GM18951 (cell line): Measurements from ENCODE around the gene NOL9.
"Not testable (repeated sequence)": the region's sequence is repeated elsewhere in the genome, so short reads cannot be mapped to it uniquely, and the experiment has no call there.

Experiments
- POLR2A ChIP-seq: IDR thresholded peaks from 4 replicates; pipeline ENCODE4 v1.6.1; 2011; ENCODE audit warnings: mild to moderate bottlenecking; ENCODE audit not compliant: insufficient read length, insufficient read depth; ENCODE audit errors: extremely low read depth
- in situ Hi-C: fragments of 300-500 bp; cut with MboI; formaldehyde crosslinking; loops from one replicate; pipeline ENCODE4 v1.12.0; 2022; ENCODE audit warnings: low sequenced_read_pairs, mixed read lengths, inconsistent platforms; ENCODE audit not compliant: unreplicated experiment

Gene NOL9

DNA sequence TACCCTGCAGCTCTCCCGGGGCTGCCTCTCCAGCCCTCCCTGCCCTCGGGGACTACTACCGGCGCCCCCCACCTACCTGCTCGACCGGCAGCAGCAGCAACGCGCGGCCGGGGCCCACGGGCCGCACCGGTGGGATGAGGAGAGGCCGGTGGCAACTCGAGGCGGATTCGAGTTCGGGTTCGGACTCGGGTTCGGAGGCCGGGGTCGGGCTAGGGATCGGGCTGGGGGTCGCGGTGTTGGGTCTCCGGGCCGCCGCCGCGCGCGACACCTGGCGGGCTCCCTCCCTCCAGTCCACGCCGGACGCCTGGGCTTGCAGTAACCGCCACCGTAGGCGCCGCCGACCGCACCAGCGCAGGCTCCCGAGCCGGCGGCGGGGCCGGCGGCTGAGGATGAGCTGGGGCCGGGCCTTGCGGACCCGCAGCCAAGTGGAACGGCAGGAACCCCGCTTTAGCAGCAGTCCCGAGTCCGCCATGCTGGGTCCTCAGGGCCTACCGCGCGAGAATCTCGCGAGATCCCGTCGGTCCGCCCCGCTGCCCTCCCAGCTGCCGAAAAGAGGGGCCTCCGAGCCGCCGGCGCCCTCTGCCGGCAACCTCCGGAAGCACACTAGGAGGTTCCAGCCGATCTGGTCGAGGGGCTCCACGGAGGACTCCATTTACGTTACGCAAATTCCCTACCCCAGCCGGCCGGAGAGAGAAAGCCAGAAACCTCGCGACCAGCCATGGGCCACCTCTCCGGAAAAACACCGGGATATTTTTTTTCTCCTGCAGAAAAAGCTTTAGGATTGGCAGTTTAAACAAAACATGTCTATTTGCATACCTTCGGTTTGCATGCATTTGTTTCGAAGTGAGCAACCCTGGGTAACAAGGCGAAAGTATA, at the start of gene NOL9:
Gene NOL9 (minus strand): TSS at position 483 of the 876 bp plus-strand sequence. CDS start 11 bp downstream, at position 472.
- TF ChIP-seq POLR2A, result peak; percentile 80

DNA sequence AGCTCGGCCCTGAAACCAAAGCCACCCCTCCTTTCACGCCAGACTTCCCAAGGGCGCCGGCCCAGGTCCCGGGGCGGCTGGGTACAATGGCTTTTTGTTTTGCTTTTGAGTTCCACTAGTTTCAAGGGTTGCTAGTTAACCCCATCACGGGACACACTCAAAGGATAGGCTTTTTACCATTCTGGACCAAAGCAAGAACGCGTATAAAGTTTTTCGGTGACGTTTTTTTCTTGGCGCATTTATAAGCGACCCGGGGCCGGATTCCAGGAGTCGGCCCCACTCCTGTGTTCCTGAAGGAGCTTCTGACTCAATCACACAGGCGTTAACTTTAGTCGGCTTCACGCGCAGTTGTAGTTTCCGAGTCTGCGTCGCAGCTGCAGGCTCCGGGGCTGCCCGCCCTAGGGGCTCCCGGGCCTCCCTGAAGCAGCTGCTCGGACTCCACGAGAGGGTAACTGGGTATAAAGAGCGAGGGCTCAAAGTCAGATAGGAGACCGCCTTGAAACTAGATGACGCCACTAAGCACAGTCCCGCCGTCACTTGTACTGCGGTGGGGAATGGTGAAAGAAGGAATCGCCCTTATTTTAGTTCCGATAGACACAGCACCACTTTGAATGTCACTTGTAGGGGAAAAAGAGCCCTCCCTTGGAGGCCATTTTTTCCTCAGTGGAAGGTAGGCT, 49.1 kb upstream of the NOL9 start:
- in situ Hi-C loops, result no loop called here
- peak; percentile 11 for TF ChIP-seq POLR2A

More for the DNA sequence above, at the start of gene NOL9:
- in situ Hi-C loops, result no loop called here

DNA sequence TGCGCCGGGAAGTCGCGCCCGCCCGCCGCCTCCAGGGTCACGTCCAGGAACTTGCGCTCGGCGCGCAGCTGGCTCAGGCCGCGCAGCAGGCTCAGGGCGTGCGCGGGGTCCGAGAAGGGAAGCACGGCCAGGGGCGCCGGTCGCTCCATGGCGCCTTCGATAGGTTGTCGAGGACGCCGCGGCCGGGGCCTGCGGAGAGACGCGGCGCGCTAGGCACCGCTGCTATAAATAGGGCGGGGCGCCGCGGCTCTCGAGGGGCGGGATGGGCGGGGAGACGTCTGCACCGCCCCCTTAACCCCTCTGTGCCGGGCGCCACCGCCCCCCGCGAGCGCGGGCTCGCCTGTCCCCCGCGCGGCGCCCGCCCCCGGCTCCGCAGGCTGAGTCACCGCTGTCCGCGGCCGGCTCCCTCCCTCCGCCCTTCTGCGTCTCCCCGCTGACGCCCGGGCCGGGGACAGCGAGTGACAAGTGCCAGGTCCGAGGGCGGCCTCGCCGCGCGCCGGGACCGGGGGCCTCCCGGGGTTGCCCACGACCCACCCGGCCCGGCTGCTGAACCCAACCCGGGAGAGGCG, 48.4 kb upstream of the NOL9 start, which contains the start of gene KLHL21:
Gene KLHL21 (minus strand): TSS at position 201 of the 569 bp plus-strand sequence. CDS start 52 bp downstream, at position 149.
- in situ Hi-C loops, result no loop called here
- peak; percentile 95 for TF ChIP-seq POLR2A

DNA sequence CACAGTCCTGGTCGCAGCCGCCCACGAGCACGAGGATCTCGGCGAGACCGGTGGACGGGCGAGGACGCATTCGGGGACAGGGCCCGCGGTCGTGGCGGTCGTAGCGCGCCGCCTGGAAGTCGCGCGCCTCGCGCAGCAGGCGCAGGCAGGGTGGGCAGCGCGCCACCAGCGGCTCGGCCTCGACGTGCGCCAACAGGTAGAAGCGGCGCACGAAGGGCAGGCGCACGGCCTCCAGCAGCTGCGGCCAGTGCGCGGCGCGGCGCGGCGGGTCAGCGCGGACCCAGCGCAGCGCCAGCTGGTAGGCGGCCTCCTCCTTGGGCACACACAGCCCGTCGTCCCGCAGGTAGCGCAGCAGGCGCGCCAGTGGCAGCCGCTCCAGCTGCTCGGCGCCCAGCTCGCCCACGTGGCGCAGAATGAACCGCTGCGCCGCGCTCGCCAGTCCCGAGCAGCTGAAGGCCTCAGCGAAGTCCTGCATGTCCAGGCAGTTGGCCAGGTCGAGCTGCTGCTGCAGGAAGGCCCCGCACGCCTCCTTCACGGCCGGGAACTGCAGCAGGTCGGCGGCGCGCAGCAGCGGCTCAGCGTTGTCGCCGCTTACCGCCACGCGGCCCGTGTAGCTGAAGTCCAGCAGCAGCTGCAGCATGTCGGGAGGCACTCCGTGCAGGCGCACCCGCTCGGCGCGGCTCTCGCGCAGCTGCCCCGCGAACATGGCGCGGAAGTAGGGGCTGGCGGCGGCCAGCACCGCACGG, 47.8 kb upstream of the NOL9 start:
- TF ChIP-seq POLR2A, result no peak
- in situ Hi-C loops, result no loop called here

DNA sequence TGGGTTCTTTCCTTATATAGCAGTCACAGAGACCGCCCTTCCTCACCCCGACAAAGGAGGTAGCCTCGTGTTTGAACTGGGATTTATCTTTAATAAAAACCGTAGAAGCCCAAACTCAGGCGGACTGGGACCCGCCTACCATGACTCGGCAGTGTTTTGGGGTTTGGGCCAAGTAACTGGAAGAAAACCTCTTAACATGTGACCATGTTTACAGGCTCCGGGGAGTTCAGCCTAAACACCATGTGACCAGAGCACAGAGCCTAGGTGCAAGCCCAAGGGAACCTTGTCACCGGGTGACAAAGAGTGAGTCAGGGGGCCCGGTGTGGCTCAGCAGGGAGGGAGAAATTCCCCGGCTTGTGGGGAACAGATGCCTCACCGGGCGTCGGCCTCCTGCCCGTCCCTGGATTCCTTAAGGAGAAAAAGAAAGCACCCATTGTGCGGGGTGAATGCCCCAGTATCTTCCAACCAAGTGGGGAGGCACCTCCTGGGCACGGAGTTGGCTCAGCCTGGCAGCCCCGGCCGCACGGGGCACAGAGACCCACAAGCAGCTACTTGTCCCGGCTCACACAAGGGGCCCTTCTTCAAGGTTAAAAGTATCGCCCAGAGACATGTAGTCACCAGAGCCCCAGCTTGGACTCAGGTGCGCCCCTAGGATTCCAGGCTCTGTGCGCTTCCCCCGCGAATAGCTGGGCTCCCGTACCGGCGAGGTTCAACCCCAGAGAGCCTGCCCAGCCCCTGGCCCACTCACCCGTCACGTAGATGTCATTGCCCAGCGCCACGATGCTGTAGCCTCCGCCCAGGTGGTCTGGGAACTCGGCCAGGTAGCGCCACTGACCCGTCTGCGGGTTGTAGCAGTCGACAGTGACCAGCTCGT, 47.0 kb upstream of the NOL9 start:
- in situ Hi-C loops, result no loop called here
- no peak for TF ChIP-seq POLR2A

DNA sequence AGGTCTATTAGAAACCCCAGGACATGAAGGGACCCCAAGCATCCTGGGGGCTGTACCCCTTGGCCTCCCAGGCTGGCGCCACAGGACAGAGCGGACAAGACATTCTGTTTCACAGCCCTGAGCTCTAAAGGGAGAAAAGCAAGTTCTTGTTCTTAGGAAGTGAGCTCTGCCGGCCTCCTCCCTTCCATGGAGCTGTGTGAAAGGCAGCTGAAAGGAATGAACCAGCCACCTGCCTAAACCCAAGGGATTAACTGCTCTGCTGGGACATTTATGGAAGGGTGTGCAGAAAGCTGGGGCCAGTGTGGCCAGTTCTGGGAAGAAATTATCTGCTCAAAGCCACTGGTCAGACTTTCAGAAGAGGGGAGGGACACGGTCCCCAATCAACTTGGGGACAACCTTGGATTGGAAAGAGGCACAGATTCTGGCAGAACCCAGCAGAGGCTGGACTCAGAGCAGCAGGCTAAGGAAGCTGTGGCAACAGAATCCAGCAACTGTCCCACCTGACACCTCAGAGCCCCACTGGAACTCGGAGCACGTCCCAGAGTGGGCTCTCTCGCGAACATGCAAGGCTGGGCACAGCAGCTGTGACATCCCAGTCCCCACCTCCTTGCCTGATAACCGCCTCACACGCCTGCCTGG, 46.2 kb upstream of the NOL9 start:
- TF ChIP-seq POLR2A, result no peak
- in situ Hi-C loops, result no loop called here

DNA sequence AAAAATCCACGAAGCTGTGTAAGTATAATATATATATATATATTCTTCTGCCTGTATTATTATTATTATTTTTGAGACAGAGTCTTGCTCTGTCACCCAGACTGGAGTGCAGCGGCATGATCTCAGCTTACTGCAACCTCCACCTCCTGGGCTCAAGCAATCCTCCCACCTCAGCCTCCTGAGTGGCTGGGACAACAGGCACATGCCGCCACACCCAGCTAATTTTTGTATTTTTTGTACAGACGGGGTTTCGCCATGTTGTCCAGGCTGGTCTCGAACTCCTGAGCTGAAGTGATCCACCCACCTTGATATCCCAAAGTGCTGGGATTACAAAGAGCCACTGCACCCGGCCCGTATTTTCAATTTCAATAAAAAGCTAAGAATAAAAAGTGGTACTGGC, 45.7 kb upstream of the NOL9 start:
- in situ Hi-C loops, result not testable (repeated sequence)

DNA sequence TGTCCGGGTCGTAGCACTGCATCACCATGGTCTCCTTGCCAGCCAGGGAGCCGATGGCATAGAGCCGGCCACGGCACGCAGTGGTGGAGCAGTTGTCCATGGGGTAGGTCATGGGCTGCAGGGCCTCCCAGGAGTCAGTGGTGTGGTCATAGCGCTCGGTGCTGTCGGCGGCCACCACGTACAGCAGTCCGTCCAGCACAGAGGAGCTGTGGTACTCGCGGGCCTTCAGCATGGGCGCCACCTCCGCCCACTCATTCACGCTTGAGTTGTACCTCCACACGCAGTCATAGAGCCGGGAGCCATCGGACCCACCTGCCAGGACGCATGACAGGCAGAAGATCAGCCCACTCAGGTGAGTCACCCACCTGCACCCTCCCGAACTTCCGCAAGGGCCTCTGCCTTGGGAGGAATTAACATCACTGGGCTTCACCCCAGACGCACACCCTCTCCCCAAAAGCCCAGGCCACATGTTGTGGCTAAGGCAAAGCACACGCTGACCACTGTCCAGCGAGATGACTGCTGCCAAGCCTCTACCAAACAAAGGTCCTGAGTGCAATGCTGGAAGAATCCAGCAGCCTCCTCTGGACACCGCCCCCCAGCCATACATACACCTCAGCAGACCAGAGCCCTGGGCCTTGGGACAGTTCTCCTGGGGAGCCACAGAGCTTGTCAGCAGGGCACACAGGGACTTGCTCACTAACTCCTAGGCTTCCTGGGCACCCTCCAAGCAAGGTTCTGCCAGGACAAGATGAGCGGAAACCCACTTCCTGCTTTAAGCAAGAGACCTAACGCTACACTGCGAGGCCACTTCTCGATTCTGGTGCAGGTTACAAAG, 45.0 kb upstream of the NOL9 start:
- in situ Hi-C loops, result no loop called here
- no peak for TF ChIP-seq POLR2A

DNA sequence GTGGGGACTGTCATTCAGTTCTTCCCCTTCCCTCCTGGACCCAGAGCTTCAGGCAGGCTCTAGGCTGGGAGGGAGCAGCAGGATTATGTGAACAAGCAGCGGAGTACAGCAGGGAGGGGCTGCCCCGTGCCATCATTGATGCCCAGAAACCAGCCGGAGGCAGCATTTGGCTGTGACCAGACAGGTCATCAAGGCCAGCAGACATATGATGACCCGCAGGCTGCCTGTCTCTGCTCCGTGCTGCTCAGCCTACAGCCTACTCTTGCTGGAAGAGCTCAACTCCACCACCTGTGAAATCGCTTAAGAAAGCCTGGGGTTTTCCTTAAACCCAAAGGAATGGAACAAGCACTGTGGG, 43.4 kb upstream of the NOL9 start:
- no peak for TF ChIP-seq POLR2A
- in situ Hi-C loops, result no loop called here

DNA sequence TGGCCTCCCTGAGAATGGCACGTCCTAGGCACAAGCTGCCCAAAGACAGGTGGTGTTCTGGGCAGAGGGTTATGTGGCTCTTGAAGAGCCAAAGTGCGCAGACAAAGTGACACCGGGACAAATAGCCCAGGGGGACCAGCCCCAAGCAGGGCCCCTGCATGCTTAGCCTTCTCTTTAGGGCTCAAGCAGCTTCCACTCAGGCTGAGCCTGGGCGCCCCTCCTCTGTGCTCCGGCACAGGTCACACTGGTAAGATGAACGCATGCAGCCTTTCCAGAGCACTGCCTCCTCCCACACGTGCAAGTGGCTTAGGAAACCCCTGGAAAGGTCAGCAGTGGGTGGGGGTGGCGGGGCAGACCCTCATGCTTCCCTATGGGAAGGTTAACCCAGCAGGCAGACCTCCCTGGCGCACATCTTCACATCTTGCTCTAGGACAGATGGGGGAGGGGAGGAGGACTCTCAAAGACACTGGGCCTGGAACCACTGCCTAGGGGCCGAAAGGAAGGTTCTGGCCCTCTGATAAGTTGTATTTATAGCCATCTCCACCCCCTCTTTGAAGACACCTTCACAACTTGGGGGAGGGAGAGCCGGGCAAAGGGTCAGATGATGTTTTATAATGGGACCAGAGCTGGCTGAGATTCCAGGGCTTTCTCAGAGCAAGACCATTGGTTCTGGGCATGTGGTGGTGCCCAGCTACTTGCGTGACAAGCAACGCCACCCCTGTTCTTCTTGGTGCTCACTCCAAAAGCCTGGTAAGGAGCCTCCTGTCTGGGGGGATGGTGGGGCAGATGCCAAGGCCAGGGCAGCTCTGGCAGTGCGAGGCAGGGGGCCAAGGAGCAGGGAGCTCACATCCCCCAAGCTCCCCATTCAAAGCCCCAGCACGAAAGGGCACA, 42.8 kb upstream of the NOL9 start:
- TF ChIP-seq POLR2A, result no peak
- in situ Hi-C loops, result no loop called here

DNA sequence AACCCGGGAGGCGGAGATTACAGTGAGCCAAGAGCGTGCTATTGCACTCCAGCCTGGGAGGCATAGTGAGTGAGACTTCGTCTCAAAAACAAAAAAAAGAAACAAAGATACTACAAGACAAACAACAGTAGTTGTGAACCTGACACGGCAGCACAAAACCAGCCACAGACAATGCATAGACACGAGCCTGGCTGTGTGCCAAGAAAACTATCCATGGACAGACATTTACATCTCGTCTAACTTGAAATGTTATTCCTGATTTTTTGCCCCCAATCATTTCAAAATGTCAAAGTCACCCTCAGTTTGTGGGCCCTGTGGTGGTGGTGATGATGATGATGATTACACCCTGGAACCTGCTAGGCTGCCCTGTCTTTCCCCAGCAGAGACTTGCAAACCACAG, 42.0 kb upstream of the NOL9 start:
- TF ChIP-seq POLR2A, result no peak
- in situ Hi-C loops, result no loop called here
